GM08714 (cell line): ENCODE results near the gene ABI3BP.

Experiments
- H3K4me3 ChIP-seq: fragments of 200-500 bp; sonication (Bioruptor generic); 2 replicates; pipeline ENCODE4 v1.5.1; 2014; ENCODE audit warnings: mild to moderate bottlenecking, low read length, inconsistent platforms
- ZNF274 ChIP-seq: IDR thresholded peaks from 2 replicates; pipeline ENCODE4 v1.6.1; 2012; ENCODE audit warnings: mild to moderate bottlenecking, low read depth, low read length

ABI3BP gene

DNA sequence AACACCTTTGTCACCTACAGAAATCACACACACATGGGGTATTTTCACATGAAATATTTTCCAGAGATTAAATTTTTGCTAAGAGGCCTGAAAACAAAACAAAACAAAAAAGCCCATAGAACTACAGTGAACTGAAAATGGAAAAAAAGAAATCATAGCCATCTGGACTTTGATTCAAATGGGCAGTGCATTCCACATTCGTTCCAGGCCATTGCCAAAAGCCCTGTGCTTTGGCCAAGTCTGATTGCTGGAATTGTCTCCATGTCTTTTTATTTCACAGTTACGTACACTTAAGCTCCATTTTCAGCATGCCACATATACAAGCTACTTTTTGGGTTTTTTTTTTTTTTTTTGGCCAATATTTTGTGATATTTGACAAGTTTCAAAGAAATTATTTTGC lies 236.8 kb downstream of the ABI3BP start:
- no peak for TF ChIP-seq ZNF274
- no peak overlapping the region for H3K4me3 ChIP-seq

DNA sequence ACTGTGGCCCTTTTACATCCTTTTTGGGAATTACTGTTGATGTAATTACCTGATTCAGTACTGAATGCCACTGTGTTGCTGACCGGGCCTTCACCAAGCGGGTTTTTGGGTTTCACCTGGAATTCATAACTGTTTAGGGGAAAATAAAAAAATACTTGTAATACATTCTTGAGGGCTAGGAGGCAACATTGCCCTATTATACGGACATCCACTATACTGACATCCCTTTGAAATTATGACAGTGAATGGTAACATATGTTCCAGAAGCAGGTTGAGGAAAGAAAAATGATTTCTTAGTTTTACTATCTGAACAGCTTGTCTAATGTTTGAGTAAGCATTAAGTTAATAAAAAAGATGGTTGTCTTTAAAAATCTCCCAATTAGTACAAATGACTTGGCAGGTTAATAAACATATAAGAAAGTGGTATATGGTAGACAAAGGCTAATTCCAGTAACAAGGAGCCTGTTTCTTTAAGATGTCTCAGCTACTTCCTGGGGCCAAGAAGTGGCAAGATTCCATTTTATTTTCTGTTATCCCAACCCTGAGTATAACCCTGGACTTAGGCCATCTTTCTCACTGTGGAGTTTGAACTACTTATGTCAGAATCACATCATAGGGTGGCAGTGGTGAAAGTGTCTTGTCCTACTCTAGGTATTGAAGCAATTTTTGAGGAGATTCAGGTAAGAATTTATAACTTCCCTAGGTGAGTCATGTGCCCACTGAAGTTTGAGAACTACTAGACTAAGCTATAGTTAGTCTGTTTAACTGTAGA lies 238.5 kb downstream of the ABI3BP start:
- TF ChIP-seq ZNF274: no peak
- no peak overlapping the region for H3K4me3 ChIP-seq

DNA sequence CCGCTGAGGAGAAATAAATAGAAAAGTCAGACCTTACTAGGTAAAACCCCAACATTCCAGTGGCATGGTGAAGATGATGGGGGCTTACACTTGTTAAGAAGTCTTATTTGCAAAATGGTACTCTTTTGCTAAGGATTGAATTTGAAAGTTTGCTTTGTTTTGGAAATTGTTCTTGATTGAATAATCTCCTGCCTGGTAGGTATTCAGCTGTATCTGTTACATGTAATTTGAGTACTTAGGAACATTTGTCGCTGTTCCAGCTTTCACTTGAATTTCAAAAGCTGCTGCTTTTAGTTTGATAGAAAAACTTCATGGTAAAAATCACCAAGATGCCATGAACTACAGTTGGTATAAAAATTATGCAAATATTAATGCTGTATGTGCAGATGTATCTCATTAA lies 239.4 kb downstream of the ABI3BP start:
- no peak overlapping the region for H3K4me3 ChIP-seq
- no peak for TF ChIP-seq ZNF274

DNA sequence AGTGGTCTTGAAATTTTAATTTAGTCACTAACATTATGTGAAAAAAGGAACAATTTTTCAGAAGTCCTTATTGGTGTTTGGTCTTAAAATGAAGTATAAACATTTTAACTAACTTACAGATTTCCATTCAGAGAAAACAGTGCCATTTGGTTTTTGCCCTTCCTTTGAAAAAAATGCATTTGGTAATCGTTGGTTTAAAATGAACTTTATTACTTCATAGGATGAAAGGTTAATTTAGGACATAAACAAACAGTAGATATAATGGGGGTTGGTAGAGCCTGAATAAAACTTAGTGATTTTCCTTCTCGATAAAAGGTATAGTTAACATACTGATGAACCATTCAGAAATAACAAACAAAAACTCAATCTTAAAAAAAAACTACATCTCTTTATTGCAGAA lies 244.3 kb downstream of the ABI3BP start:
- no peak for TF ChIP-seq ZNF274
- H3K4me3 ChIP-seq: no peak overlapping the region

DNA sequence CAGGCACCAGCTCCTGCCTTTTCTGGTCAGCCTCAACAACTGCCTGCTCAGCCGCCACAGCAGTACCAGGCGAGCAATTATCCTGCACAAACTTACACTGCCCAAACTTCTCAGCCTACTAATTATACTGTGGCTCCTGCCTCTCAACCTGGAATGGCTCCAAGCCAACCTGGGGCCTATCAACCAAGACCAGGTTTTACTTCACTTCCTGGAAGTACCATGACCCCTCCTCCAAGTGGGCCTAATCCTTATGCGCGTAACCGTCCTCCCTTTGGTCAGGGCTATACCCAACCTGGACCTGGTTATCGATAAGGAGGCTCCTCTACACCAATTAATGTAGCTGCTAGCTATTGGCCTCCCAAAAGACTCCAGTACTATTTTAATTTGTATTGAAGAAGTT lies 245.0 kb downstream of the ABI3BP start:
- no peak overlapping the region for H3K4me3 ChIP-seq
- TF ChIP-seq ZNF274: no peak

DNA sequence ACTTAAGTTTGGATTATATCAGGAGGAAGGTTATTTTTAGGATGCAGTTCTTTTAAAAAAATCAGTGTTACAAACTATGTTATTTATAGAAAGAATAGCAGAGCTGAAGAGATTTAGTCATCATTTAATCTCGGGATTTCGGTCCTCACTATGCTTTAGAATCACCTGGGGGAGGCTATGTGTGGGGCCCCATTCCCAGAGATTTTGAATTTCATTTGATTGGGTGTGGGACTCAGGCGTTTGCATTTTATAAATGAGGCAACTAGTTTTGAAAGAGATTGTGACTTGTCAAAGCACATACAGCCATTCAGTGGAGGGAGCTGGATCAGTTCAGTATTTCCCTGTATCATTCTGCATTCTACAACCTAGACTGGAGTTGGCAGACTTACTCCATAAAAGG lies 247.1 kb downstream of the ABI3BP start:
- H3K4me3 ChIP-seq: no peak overlapping the region
- no peak for TF ChIP-seq ZNF274

DNA sequence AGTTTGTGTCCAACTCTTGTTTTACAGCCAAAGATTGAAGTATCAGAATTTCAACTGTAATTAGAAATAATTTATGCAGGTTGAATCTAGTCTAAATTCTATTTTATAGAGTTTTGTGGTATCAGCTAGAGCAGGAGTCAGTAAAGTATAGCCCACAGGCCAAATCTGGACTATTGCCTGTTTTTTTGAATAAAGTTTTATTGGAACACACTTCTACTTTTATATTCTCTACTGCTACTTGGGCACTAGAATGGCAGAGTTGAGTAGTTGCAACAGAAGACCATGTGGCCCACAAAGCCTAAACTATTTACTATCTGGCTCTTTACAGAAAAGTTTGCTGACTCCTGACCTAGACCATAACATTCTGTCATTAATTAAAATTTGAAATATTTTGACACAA lies 247.6 kb downstream of the ABI3BP start:
- no peak for TF ChIP-seq ZNF274
- no peak overlapping the region for H3K4me3 ChIP-seq

DNA sequence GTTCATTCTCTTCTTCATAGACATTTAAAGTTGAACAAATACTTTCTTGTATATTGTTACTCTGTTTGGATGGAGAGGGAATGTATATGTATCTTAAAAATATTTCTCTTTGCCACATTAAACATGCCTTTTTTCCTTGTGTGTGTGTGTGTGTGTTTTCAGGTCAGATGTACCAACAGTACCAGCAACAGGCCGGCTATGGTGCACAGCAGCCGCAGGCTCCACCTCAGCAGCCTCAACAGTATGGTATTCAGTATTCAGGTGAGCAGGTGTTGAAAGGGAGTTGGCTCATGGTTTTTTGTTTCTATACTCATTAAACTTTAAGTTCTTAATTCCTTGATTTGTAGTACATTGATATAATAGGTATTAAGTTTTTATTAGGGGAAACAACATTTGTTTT lies 248.6 kb downstream of the ABI3BP start:
- H3K4me3 ChIP-seq: no peak overlapping the region
- TF ChIP-seq ZNF274: no peak

DNA sequence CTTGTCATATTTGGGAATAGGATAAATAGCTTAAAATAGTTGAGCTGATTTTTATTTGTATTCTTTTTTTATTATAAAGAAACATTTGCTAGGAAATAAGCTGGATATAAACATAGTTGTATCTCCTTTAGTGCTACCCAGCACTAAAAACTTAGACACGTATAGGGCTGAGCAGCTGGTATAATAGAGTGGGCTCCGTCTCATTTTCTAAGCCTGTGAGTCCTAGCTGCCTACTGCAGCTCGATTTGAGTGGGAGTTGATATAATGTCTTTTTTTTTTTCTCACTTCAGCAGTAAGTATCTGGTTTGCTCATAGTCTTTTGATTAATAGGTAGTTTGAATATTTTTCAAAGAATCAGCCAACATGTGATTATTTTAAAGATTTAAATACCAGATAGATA lies 249.7 kb downstream of the ABI3BP start:
- no peak for TF ChIP-seq ZNF274

DNA sequence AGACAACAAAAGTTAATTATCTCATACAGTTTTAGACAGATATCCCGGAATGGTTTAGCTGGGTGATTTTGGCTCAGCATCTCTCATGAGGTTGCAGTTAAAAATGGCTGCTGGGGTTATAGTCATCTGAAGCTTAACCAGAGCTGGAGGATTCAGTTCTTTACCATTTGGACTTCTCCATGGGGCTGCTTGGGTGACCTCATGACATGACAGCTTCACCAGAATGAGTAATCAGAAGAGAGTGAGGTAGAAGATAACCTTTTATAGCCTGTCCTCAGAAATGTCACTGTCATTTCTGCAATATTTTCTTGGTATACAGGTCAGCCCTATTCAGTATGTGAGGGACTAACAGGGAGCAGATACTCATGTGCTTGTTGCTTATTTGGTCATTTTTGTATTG lies 253.0 kb downstream of the ABI3BP start:
- no peak overlapping the region for H3K4me3 ChIP-seq
- no peak for TF ChIP-seq ZNF274

More for the DNA sequence above, 249.7 kb downstream of the ABI3BP start:
- H3K4me3 ChIP-seq: no peak overlapping the region

DNA sequence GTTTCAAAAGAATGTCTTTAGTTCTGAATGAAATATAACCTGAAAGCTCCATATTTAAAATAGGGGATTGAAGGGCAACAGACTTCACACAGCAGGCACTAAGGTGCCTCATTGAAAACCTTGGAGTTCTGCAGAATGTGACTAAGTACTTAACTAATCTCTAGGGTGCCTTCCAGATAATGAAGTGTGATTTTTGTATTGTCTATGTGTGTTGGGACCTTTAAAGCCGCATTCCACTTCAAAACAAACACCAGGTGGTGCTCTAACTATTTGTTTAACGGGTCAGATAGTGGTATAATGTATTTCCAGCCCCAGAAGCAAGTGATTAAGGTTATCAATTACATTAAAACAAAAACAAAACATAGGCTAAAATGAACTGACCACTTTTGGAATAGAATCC lies 255.9 kb downstream of the ABI3BP start:
- no peak overlapping the region for H3K4me3 ChIP-seq
- no peak for TF ChIP-seq ZNF274

DNA sequence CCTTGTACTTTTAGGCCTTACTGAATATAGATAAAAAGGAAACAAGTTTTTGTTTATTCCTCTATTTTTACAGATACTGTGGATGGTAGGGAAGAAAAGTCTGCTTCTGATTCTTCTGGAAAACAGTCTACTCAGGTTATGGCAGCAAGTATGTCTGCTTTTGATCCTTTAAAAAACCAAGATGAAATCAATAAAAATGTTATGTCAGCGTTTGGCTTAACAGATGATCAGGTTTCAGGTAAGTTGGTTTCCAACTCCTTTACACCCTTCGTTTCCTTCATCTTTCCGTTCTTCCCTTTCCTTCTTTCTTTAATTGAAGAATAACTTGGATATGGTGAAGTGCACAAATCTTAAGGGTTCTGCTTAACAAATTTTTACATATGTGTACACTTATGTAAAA lies 260.8 kb downstream of the ABI3BP start:
- no peak overlapping the region for H3K4me3 ChIP-seq
- TF ChIP-seq ZNF274: no peak

DNA sequence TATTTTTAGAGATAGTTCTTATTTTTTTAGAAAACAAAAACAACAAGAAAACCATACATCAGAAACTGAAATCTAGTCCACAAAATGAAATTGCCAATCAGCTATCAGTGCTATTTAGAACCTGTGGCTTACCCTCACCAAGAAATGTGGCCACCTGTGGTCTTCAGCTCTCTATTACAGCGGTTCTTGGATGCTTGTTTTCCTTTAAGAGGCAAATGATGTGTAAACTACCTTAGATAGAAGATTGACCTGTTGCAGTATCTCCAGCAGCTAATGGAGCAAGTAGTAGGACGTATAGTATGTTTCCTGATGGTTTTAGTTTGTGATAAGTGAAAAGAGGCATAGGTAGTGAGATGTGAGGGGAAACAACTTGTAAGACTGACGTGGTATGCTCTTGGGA lies 262.7 kb downstream of the ABI3BP start:
- TF ChIP-seq ZNF274: no peak
- no peak overlapping the region for H3K4me3 ChIP-seq

DNA sequence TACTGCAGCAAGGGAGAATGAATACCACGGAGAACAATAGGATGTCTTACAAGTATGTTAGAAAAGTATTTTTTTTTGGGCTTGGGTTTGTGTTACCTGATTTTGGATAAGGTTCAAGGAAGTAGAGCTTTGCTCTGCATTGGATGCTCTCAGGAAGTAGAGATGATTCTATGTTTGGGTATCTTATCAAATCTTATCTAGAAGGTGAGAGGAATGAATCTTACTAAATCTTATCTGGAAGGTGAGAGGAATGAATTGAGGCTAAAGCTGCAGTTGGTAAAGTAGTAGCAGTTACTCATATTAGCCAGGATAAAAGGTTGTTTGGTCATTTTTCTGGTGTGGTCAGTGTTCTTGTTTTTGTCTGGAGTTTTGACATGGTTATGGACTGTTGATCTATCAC lies 266.5 kb downstream of the ABI3BP start:
- H3K4me3 ChIP-seq: no peak overlapping the region
- no peak for TF ChIP-seq ZNF274

DNA sequence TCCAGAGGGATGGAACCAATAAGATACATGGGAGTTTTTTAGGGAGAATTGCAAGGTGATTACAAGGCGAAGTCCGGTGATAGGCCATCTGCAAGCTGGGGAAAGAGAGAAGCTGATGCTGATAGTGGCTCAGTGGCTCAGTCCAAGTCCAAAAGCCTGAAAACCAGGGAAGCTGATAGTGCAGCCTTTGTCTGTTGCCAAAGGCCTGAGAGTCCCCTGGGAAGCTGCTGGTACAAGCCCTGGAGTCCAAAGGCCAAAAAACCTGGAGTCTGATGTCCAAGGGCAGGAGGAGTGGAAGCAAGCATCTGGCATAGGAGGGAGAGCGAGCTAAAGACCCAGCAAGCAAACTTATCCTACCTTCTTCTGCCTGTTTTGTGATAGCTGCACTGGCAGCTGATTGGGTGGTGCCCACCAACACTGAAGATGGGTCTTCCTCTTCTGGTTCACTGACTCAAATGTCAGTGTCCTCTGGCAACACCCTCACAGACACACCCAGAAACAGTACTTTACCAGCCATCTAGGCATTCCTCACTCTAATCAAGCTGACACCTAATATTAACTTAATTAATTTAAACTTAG lies 267.2 kb downstream of the ABI3BP start:
- no peak for TF ChIP-seq ZNF274
- H3K4me3 ChIP-seq: no peak overlapping the region

DNA sequence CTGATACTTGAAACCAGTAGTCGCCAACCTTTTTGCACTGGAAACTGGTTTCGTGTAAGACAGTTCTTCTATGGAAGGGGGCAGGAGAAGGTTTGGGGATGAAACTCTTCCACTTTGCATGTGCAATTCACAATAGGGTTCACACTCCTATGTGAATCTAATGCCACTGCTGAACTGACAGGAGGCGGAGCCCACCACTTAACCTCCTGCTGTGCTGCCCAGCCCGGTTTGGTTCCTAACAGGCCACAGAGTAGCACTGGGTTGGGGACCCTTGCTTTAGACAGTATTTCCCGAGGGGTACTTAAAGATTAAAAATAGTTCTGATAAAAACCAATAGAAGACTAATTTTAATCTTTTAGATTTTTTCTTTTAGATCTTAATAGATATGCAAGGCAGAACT lies 272.8 kb downstream of the ABI3BP start:
- TF ChIP-seq ZNF274: no peak
- no peak overlapping the region for H3K4me3 ChIP-seq
